HEK293T (cell line): Measurements from ENCODE around the gene FARSA.

ENCODE experiments used
- BHLHE40 ChIP-seq: fragments of 450-650 bp; IDR thresholded peaks from 2 replicates; pipeline ENCODE4 v1.6.1; 2016; ENCODE audit warnings: mild to moderate bottlenecking, moderate library complexity, borderline replicate concordance
- CTBP1 ChIP-seq: fragments of 450-650 bp; IDR thresholded peaks from 2 replicates; pipeline ENCODE4 v1.6.1; 2016; ENCODE audit warnings: borderline replicate concordance
- ELF4 ChIP-seq: fragments of 450-650 bp; IDR thresholded peaks from 2 replicates; pipeline ENCODE4 v1.6.1; 2017; ENCODE audit warnings: antibody characterized with exemption
- FOXA1 ChIP-seq: fragments of 450-650 bp; IDR thresholded peaks from 2 replicates; pipeline ENCODE4 v1.6.1; 2016; ENCODE audit warnings: mild to moderate bottlenecking
- FOXK2 ChIP-seq: fragments of 450-650 bp; IDR thresholded peaks from 2 replicates; pipeline ENCODE4 v1.6.1; 2016; ENCODE audit warnings: mild to moderate bottlenecking
- NFRKB ChIP-seq: fragments of 450-650 bp; IDR thresholded peaks from 2 replicates; pipeline ENCODE4 v1.6.1; 2016; ENCODE audit warnings: mild to moderate bottlenecking, moderate library complexity
- SP1 ChIP-seq: fragments of 450-650 bp; IDR thresholded peaks from 2 replicates; pipeline ENCODE4 v1.6.1; 2017
- SUZ12 ChIP-seq: fragments of 450-650 bp; IDR thresholded peaks from 2 replicates; pipeline ENCODE4 v1.6.1; 2016; ENCODE audit warnings: mild to moderate bottlenecking
- TF ChIP-seq, protein P1 (sequence below): fragments of 450-650 bp; IDR thresholded peaks from 2 replicates; pipeline ENCODE4 v1.6.1; 2016

DNA sequence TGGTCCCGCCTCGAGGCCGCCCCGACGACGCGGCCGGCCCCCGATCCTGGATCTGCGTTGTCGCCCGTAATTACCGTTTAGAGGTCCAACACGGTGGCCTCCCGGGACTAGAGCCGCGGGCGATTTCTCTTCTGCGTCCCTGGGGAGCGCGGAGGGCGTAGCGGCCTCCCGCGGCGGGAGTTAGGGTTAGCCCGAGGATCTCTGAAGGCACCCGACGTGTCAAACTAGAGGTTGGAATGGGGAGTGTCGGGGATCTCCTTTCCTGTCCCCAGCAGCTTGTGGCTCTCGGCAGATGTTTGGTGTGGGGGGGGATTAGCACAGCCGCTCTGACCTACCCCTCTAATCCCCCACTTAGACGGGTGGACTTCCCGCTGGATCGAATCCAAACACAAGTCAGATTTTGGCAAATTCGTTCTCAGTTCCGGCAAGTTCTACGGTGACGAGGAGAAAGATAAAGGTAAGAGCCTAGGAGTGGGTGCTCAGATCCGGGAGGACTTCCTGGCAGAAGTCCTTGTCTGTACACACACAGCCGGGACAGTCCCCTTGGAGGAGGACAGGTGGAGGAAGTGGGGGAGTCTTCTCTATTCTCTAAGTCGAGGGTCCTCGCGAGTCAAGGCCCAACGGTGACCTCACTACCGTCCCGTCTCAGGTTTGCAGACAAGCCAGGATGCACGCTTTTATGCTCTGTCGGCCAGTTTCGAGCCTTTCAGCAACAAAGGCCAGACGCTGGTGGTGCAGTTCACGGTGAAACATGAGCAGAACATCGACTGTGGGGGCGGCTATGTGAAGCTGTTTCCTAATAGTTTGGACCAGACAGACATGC is 5.5 kb upstream of the FARSA start:
- TF ChIP-seq SUZ12, result no peak
- TF ChIP-seq NFRKB, result no peak
- TF ChIP-seq SP1, result no peak
- TF ChIP-seq ELF4, result 0 out of 2 replicates have a peak, but pooled peaks have one; percentile 1
- TF ChIP-seq FOXA1, result no peak
- TF ChIP-seq BHLHE40, result no peak
- no peak for TF ChIP-seq FOXK2
- TF ChIP-seq, protein P1, sequence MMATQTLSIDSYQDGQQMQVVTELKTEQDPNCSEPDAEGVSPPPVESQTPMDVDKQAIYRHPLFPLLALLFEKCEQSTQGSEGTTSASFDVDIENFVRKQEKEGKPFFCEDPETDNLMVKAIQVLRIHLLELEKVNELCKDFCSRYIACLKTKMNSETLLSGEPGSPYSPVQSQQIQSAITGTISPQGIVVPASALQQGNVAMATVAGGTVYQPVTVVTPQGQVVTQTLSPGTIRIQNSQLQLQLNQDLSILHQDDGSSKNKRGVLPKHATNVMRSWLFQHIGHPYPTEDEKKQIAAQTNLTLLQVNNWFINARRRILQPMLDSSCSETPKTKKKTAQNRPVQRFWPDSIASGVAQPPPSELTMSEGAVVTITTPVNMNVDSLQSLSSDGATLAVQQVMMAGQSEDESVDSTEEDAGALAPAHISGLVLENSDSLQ, result no peak
- TF ChIP-seq CTBP1, result no peak
